Non-pigmented ciliary epithelial cell (primary cell): ENCODE results near the gene ZEB2.

ENCODE experiments used
- DNase-seq: peaks from one replicate; pipeline ENCODE4 v3.0.0-alpha.2; 2010; ENCODE audit warnings: low read depth

Gene ZEB2

DNA sequence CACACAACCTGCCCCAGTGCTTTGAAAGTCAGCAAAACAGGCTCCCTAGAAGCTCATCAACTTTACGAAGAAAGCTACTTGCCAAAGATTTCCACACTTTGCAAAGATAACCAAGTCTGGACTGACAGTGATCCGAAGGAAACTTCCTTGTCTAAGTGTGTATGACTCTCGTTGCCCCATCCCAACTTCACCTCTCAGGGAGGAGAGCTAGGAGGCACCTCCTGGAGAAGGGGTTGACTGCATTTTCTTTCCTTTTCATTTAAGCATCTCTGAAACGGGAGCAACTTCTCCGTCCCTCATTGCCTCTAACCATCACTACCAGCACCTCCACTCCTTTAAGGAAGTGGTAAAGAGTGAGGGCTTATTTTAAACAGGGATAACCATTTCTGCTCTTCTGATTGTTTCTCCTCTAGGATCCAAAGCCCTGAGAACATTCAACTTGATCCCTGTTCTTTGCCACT, 7.0 kb downstream of the ZEB2 start:
- no peak for DNase-seq

GRCh38 chr2:144512470-144512869, 7.4 kb downstream of the ZEB2 start:
- no peak for DNase-seq

DNA sequence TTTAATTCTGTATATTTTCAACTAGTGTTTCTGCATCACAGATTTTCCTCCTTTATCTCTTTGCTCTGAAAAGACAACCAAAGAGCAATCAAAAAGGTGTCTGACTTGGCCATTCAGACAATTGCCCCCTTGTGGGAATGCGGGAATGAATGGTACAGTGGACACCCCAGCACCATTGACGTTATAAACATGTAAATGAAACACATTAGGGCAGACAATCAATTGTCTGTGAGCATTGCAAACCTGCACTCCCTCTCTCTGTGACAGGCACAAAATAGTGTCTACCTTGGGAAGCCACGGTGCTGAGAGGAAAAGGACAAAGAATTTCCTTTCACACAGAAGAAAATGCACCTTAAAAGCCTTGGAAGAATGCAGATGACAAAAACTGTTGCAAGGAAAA, 8.0 kb downstream of the ZEB2 start:
- DNase-seq: no peak

GRCh38 chr2:144511226-144511810, 8.6 kb downstream of the ZEB2 start:
- no peak for DNase-seq

DNA sequence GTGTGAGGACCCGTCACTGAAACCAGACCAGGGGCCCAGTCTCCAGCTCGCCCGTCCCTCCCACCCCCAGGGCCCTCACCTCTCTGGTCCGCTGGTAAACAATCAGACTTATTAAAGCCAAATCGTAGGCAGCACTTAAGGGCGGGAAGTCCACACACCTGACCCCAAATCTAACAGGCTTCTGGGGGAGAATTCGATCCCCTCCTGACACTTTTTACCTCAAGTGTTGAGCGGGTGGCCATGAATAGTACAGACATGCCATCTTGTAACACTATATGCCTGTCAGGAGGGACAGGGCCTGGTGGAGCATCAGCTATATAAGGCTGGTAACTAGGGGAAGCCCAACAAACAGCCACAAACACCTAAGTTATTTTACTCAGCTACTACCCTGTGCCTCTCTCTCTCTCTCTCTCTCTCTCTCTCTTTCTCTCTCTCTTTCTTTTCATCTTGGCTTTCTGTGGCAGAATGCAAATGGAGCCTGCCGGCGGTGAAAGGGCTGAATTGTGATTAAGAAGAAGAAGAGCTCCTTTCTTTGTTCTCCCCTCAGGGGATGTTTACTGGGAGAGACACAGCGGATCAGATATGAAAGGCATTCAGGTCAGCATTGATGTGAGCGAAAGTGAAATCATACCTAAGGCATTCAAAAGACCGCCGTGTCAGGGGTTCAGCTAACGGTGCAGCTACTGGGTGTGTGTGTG, 9.5 kb downstream of the ZEB2 start:
- no peak for DNase-seq

DNA sequence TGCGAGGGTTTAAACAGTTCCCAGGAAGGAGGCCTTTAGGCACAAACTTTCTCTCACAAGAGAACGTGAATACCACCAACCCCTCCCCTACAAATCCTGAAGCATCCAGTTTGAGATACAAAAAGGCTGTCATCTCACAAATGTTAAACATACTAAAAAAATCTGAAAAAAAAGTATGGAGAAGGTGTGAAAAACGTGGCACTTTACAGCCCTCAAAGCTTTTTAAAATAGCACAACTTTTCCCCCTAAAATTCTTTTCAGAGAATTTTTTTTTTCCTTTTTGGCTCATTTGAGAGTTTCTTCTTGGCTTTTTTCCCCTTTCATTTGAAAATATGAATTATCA, 10.1 kb downstream of the ZEB2 start:
- no peak for DNase-seq

DNA sequence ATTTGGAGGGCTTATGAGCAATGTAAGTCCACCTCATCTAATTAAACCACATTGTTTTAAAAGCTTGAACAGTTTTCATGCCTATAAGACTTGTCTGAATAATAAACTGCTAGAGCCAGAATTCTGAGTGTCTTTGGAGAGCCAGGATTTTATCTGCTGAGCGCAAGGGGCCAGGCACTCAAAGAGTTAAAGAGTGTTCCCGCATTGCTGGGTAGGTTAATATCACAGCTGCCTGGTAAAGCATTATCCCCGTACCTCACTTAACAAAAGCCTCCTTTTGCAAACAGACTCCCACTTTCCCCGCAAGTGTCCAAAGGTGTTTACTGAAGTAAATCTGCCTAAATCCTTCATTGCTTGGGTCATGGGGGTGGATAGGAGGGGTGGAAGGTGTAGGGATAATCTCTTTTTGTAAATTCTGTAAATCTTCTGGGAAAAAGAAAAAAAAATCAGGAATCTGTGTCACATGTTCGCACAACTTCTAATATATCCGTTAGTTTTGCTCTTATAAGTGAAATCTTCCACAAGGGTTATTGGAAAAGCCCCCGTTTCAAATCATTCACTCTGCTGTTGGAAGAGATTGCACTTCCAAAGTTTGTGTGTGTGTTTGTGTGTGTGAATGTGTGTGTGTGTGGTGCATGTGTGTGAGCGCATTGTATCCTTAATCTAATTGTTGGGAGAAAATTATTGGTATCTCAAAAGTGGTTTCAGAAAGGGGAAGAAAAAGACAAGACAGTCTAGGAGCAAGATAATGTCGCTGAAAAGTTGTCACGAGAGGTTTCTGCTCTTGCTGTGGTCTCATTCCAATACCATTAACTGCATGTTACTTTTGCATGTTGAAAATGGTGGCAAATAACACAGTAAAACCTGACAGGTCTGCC, 10.7 kb downstream of the ZEB2 start:
- DNase-seq: no peak

DNA sequence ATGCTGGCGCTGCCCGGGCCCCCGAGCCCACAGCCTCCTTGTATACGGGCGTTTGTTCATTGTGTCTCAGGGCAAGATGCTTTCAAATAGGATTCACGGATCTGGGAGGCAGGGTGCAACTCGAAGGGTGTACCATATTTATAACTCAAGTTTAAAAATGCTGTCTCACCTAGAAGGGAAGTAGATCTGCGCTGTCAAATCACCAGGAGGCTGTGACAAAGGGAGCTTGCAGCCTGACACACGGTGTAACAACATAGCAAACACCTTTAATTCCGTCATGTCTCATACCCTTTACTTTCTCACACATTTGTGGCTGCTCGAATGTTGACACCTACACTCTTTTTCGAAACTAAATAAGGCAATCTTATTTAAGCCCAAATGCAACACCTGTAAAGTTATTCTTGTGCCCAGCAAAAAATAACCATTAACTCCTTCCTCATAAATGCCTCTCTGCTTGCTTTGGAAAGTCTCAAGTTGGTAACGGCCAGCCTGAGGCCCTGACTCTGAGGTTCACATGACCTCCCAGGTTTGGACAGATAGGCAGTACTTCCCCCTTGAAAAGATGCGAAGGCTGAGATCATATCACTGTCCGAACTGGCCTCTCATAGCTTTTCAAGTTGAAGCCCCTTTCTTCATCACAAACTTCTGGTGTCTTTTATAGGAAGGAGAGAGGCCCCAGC, 11.6 kb downstream of the ZEB2 start:
- no peak for DNase-seq

DNA sequence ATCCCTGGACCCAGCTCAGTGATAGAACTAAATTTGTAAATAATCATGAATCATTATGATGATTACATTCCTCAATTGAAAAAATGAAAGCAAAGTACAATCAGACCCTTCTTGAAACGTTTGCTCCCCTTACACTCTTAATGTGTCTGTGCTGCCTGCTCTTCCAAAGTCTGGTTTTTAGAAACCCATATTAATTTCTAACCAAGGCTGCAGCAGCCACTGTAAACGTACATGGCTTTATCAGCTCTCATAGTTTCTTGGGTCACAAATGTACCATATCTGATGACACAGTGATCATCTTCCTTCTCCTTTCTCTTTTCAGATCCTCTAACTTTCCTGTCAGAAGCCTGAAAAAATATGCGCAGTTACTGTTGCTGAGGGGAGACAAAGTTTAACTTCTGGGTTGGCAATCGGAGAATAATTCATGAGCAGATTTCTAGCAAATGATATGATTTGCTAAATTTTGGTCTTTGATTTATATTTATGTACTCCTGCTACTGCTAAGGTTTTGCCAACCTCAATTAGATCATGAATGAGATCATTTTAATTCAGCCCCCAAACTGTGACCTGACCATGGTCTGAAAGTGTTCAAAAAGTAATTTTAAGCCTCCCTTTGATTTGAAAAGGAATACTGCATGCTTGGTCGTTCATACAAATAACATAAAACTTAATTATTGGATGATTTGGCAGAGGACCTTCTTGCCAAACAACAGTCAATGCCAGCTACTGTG, 12.3 kb downstream of the ZEB2 start:
- no peak for DNase-seq

DNA sequence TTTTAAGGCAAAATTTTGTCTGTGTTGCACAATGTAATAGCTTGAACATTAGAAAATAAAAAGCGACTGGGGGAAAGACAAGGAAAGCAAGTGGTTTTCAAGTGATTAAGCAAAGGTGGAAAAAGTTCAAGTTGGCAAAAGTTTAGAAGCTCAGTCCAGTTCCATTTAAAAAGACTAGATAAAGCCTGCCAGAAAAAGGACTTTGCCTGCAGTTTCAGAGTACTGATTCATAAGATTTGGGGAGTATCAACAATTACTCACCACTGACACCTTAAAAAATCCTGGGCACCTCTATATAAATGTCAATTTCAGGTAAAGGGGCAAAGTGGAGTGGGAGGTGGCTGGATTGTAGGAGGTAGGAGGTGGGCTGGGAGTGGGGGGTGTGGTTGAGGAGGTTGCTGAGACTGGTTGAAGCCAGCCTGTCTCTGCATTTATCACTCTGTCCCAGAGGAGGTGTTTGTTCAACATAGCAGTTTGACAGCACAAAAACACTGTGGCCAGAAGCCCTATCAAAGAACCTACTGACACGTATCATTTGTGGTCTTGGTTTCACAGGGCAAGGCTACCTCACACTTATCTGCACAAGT, 14.6 kb downstream of the ZEB2 start:
- DNase-seq: no peak

DNA sequence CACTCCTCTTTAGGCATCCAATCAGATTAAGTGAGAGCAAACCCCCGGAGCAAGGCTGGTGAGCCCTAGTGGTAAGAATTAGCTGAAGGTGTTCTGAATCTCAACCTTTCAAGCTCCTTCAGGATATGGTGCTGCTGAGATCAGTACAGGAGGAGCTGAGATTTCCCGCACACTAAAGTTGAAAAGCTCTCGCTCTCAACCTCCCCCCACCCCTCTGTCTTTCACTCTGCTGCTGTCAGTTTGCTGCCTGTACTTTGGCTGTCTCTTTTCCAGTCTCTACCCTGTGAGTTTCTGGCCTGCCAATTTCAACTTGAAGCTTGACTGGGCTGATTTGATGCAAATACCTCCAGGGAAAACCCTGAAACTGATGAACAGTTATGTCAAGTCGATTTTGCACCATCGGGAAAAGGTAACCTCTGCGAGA, 15.7 kb downstream of the ZEB2 start:
- no peak for DNase-seq

GRCh38 chr2:144503242-144503641, 16.7 kb downstream of the ZEB2 start:
- DNase-seq: no peak

DNA sequence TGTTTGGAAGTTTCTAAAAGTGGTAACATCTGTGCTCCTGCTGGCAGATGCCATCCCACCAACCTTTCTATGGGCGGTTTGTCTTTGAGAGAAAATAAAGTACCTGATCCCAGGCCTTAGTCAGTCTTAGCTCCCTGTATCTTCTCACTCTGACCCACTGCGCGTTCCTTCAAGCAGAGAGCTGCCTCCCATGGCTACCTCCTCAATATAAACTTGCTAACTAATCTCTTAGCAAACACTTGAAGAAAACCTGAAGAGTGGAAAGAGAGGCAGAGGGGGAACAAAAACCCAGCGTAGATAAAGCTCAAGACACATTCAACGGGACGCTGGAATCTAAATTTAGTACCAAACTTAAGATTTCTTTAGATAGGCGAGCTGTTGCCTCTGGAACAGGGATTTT, 17.6 kb downstream of the ZEB2 start:
- DNase-seq: no peak

DNA sequence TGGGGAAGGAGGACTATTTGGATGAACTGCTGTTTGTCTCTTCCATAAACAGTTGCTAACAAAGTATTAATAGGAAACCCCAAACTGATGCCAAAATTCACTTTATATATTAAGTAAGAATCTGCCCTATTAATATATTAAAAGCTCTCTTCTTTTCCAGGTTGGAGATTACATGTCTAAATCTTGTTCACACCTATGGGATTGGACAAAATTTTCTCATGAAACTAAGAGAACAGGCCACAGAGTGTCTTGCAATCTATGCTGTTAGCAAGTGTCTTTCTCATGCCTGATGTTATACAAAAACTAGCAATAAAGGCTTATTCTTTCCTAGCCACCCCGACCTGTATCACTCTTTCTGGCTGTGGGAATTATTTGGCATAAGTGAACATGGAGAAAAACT, 18.3 kb downstream of the ZEB2 start:
- no peak for DNase-seq

- DNase-seq: no peak
These were observed 18.8 kb downstream of the ZEB2 start for GRCh38 chr2:144501118-144501517.

DNA sequence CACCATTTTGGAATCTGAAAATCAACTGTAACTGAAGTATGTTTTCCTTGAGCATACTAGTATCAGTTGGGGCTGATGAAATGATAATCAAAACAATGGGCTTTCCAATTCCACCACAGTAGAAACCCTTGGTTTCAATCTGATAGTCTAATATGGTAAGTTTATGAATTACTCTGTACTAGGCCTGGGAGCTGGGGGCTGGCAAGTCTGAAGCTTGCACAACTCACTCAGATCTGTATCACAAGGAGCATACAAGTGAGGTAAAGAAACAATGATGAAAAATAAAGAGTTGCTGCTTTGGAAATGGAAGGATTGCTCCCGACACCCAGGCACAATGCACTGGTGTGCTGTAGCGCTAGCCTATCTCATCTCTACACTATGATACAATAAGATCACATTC, 19.4 kb downstream of the ZEB2 start:
- no peak for DNase-seq

GRCh38 chr2:144498277-144498676, 21.6 kb downstream of the ZEB2 start:
- DNase-seq: no peak

DNA sequence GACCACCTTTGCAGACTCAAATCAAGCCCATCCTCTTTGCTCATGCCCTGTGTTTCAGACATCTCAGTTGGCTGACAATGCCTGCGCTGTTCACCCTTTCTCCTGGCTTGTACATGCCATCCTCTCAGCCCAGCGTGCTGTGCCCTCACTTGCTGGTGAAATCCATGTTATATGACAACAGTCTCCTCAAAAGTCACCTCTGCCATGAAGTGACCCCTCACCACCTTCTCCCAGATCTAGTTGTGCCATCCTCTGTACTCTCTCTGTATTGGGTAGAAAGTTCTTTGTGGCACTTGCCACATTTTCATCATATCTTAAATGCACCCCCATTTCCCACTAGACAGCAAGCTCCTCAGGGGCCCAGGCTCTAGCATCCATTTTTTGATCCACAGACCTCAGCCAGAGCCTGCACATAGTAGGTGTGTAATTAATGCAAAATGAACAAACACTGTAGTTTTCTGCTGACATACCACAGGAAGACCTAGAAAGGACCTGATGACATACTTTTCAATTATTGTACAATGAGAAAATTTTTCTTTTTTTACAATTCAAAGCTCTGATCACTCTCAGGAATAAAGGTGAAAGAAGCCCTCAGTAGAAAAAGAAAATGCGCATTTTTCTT, 22.8 kb downstream of the ZEB2 start:
- no peak for DNase-seq

DNA sequence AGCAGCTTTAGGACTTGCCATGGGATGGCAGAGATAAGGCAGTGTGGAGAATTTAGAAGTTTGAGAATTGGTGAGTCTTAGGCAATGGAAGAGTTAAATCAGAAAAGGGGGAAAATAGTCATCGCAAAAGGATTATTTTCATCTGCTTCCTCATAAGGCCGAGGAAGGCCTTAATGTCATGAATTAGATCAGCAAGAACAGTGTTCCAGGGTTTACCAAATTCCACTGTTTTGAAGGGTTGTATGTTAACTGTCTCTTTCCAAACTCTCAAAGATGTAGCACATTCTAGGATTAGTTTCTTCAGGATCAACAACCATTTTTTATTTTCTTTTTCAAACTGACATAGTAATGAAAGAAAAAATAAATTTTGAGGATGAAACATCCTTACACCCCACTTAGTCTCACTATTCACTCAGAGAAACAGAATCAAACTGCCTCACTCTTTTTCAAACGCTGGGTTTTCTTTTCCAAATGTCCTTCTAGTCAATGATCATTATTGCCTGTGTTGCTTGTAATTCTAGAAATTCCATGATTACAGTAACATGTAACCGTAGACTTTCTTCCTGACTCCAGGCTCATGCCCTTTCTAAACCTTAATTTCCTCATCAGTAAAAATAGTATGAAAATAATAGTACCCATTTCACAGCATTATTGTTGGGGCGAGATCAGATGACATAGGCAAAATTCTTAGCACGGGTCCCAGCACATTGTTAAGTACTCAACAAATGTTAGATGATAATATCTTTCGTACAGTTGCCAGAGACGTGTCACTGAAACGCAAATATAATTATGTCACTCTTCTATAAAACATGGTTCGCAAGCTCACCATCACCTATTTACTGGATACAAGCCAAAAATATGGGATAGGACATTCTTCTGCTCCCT, 23.6 kb downstream of the ZEB2 start:
- DNase-seq: no peak
